ENCODE data around the gene FUT4.
"Not testable (repeated sequence)": the region's sequence is repeated elsewhere in the genome, so short reads cannot be mapped to it uniquely, and the experiment has no call there.

The FUT4 gene

DNA sequence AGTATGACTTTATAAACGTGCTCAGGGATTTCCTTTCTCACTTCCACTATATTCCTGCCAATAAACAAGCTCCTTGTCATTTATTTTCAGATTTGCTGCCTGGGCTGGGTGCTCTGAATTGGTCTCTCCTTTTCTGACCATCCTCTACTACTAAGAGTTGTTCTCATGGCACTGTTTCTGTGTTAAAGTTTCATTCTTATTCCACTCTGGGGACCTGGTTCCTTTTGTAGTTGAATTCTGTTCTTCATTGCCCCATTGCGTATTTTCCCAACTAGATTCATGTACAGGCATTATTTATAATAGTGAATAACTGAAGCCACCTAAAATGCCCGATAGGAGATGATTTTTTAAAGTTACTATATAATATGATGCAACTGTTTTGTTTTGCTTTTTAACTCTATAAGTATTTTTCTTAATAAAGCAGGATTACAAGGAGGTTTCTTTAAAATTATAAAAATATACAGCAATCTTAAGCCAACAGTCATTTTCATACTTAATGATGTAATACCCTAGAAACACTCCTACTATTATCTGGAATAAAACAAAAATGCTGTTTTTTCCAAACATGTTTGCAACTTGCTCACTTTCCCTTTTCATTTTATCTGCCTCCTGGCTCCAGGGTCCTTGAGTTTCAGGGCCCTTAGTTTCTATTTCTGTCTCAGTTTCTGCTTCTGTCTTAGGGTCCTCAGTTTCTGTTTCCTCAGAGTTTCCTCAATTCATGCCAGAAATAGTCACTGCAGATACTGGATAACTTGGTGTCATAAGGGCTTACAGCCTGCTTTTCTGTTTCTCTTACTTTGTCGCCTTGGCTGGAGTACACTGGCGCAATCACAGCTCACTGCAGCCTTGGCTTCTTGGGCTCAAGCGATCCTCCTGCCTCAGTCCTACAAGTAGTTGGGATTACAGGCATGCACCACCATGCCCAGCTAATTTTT, 9.8 kb upstream of the FUT4 start:
- no peak for DNase-seq

DNA sequence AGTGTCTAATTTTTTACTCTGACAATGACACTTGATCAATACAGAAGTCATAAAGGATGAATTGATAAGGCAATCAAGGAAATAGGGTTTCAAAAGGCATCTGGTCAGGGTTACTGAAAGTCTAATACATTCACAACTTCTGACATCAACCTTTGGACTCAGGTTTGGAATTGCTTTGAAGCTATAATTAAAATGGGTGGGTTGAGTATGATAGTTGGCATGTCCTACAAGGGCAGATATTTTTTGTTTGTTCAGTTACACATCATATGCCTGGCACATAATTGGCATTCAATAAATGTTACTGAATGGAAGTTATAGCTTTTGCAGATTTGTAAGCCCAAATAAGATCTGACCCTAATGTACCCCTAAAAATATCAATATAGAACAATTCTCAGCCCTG, 7.3 kb upstream of the FUT4 start:
- DNase-seq, result no peak

GRCh38 chr11:94537031-94537600, 6.6 kb upstream of the FUT4 start:
- DNase-seq, result no peak

- DNase-seq, result no peak
Observed at GRCh38 chr11:94539420-94539819, 4.3 kb upstream of the FUT4 start.

GRCh38 chr11:94544646-94545263, 1.0 kb downstream of the FUT4 start:
- DNase-seq, result peak; percentile 19

- no peak for DNase-seq
Observed at GRCh38 chr11:94545264-94546161, 1.8 kb downstream of the FUT4 start.

DNA sequence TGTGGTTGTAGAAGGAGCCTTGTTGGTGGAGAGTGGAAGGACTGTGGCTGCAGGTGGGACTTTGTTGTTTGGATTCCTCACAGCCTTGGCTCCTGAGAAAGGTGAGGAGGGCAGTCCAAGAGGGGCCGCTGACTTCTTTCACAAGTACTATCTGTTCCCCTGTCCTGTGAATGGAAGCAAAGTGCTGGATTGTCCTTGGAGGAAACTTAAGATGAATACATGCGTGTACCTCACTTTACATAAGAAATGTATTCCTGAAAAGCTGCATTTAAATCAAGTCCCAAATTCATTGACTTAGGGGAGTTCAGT, 2.4 kb downstream of the FUT4 start:
- DNase-seq, result no peak

GRCh38 chr11:94546886-94547285, 3.2 kb downstream of the FUT4 start:
- DNase-seq, result peak; percentile 53

DNA sequence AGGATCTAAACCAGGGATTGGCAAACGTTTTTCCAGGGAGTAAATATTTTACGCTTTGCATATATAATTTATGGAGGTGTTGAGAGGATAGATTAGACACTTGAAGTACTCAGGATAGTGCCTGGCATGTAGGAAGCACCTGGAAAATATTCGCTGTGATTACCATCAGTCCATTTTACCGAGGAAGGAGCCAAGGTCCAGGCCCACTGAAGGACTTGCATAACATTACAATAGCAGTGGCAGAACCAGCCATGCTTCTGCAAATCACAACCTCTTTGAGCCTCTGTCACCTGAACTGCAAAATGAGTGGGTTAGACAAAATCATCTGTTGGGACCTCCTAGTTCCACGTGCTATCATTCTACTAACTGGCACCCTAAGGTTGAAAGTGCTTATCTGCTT, 5.4 kb downstream of the FUT4 start:
- no peak for DNase-seq

DNA sequence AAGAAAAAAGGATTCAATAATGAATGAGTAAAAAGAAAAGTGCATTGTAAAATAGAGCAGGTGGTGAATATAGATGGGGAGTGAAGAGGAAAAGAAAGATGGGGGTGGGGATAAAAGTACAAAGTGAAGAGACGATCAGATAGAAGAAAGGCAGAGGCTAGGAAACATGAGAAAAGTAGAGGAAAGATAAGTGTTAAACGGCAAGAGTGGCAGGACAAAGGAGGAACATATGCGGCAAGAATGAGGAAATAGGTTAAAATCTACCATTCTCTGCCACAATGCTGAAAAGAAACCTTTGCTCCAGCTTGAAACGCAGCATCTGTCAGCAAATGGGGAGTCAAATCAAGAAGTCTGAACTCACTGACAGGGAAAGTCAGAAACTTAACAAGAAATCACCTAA, 6.8 kb downstream of the FUT4 start:
- no peak for DNase-seq

DNA sequence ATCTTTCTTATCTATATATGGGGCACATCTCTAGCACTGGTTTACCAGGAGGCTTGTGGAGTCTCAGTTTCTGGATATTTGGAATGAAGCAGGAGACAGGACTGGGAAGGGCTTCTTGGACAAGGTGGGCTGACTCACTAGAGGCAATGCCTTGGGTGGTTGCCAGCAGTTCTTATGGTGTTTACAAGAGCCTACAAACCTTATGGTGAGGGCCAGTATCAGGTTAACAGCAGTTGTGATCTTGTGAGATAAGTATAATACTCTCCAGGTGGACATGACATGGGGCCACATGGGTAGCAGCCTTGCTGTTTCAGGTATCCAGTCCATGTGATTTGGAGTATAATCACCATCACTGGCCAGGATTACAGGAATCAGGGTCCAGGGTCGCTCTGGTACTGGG, 10.2 kb downstream of the FUT4 start:
- DNase-seq, result peak; percentile 62

DNA sequence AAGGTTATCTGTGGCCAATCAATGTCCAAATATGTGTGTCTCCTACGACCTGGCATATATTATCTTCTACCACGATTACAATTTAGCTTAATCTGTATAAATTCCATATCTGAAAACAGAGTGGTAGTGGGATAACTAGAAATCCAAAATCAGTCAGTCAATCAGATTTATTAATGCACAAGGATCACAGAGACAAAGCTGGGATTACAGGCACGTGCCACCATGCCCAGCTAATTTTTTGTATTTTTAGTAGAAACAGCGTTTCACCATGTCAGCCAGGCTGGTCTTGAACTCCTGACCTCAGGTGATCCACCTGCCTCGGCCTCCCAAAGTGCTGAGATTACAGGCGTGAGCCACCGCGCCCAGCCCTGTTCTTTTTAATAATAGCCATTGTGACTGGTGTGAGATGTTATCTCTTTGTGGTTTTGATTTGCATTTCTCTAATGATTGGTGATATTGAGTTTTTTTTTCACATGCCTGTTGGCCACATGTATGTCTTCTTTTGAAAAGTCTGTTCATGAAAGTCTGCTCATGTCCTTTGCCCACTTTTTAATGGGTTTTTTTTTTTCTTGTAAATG, 12.1 kb downstream of the FUT4 start:
- not testable (repeated sequence) for DNase-seq

DNA sequence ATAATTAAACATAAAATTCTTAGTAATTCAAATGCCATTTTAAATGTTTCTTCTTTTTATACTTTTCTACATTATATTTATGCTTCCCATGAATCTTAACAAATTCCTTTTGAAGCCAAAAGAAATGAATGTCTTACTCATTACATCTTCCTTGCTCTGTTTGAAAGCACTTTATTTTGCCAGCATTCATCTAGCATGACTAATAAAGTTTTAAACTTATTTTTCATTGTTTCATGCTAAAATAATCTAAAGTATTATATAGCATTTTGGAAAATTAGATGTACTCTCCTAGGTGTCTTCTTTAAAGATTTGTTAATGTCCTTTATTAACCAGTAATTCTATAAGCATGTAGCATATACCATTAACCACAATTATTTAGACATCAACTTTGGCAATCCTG, 13.7 kb downstream of the FUT4 start:
- no peak for DNase-seq

GRCh38 chr11:94557992-94558391, 14.3 kb downstream of the FUT4 start:
- no peak for DNase-seq

- DNase-seq, result no peak
Observed at GRCh38 chr11:94558468-94558867, 14.7 kb downstream of the FUT4 start.

- DNase-seq, result no peak
Observed at GRCh38 chr11:94558932-94559331, 15.2 kb downstream of the FUT4 start.

GRCh38 chr11:94559361-94559760, 15.6 kb downstream of the FUT4 start:
- DNase-seq, result no peak

DNA sequence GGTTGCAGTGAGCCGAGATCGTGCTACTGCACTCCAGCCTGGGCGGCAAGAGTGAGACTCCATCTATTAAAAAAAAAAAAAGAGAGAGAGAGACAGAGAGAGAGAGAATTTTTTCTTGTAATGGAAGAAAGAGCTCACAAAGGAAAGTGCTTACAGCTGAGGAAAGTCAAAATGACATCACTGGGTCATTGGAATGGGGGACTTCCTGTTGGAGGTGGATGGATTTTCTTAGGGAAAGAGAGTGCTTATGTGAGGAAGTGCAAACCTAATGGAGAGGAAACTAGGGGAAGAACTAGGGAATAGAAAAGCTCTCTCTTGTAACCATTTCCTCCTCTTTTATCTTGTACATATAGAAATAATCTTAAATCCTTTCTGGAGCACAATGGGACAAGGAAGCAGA, 17.1 kb downstream of the FUT4 start:
- DNase-seq, result no peak

DNA sequence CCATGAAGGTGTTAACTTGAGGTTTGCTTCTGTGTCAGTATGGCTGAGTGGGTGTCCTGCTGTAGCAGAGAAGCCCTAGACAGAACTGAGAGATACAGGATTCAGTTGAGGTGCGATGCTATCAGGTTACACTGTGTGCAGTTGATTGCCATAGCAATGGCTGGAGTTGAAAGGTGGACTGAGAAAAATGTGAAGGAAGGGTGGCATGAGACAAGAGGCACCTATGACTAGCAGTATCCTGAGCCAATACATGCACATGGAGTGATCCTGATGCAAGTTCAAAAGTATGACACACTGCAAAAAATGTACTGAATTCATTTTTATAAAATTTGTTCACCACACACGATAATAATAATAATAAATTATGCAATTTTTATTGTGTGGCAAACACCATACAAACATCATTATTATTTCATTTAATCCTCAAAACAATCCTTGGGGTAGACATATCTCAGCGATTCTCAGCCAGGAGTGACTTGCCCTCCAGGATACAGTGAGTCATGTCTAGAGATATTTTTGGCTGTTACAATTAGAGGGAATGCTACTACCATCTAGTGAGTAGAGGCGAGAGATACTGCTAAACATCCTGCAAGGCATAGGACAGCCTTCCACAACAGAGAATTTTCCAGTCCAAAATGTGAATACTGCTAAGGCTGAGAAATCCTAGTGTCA, 19.6 kb downstream of the FUT4 start:
- no peak for DNase-seq

- DNase-seq, result no peak
Observed at GRCh38 chr11:94563848-94564467, 20.2 kb downstream of the FUT4 start.

DNA sequence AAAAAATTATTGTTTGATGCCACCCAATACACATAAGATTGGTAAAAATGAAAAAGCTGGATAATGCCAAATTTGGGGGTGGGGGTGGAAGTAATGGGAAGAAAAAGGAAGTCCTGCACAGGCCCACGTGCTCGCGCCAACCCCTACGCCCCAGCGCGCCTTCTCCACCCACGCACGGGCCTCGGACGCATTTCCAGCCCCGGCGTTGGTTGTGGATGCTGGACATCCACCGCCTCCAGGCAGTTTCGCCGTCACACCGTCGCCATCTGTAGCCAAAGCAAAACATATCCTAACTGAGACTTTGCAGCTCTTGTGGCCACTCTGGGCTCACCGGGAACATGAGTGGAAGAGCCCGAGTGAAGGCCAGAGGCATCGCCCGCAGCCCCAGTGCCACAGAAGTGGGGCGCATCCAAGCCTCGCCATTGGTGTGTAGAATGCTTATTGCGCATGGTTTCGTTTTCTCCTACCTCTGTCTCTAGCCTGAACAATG, 23.5 kb downstream of the FUT4 start, which contains the start of gene PIWIL4:
Gene PIWIL4, plus strand, starts transcription at position 188 of the 490 bp plus-strand sequence. Its CDS starts 151 bp downstream, at position 339.
- DNase-seq, result no peak

All from DMS79 (cell line).